B cell (primary cell): ENCODE results near the gene HTR4. TPM values are rescaled to one million over a fixed set of nuclear protein-coding genes. Genes with fewer than 3 reads are reported as not detected.
"Not testable (repeated sequence)": the region's sequence is repeated elsewhere in the genome, so short reads cannot be mapped to it uniquely, and the experiment has no call there.

ENCODE experiments used
- ATAC-seq: fragments of 200-7000 bp; cut with Tn5 transposase; one replicate; pipeline ENCODE4 v1.10.0; 2021; ENCODE audit warnings: low read depth, mild to moderate bottlenecking, moderate number of reproducible peaks, moderate library complexity
- CTCF ChIA-PET: fragments of 350-600 bp; sonication (Branson Sonifier 250); formaldehyde crosslinking; loops from one replicate; lab custom pipeline; 2021; ENCODE audit warnings: antibody characterized with exemption, inconsistent platforms; lab: Charles Lee
- POLR2A ChIA-PET: fragments of 350-600 bp; sonication (Branson Sonifier 250); formaldehyde crosslinking; loops from one replicate; lab custom pipeline; 2021; ENCODE audit warnings: antibody characterized with exemption; lab: Charles Lee
- DNase-seq: peaks from one replicate; pipeline ENCODE4 v3.0.0; 2013
- H2AFZ ChIP-seq: 2 replicates; pipeline ENCODE4 v1.6.1; 2012; ENCODE audit warnings: mild to moderate bottlenecking, low read depth, low read length; ENCODE audit not compliant: insufficient read depth, poor library complexity, severe bottlenecking
- H3K27ac ChIP-seq, 2 donors: 1 replicate in 1 of 2; 2 replicates in 1 of 2; pipeline ENCODE4 v1.5.1; 2012 to 2013; ENCODE audit warnings: low read length in 2 of 2, mild to moderate bottlenecking in 2 of 2, moderate library complexity in 1 of 2
- H3K27me3 ChIP-seq, 4 experiments: fragments of 200-600 bp in 1 of 4; sonication (generic) in 1 of 4; replicated peaks in 1 of 4; 1 replicate in 2 of 4; 2 replicates in 2 of 4; pipeline versions ENCODE4 v1.6.1 to v1.7.0; 2013 to 2016; ENCODE audit warnings: low read length in 3 of 4, mild to moderate bottlenecking in 2 of 4, mixed read lengths in 1 of 4, moderate library complexity in 1 of 4; ENCODE audit not compliant: insufficient read depth in 4 of 4, control insufficient read depth in 3 of 4; ENCODE audit errors: control extremely low read depth in 1 of 4
- H3K36me3 ChIP-seq, 2 experiments: replicated peaks in 1 of 2; 1 replicate in 1 of 2; 2 replicates in 1 of 2; pipeline versions ENCODE4 v1.6.1 to v1.7.1; 2013; ENCODE audit warnings: low read length in 1 of 2; ENCODE audit not compliant: insufficient read depth in 2 of 2, control insufficient read depth in 1 of 2; ENCODE audit errors: control extremely low read depth in 1 of 2, extremely low read depth in 1 of 2
- H3K4me1 ChIP-seq, 2 donors: fragments of 200-600 bp in 1 of 2; sonication (generic) in 1 of 2; 1 replicate in 1 of 2; 2 replicates in 1 of 2; pipeline versions ENCODE4 v1.5.1 to v1.6.1; 2013 to 2017; ENCODE audit warnings: low read length in 2 of 2; ENCODE audit not compliant: control insufficient read depth in 2 of 2, insufficient read depth in 2 of 2
- H3K4me2 ChIP-seq: replicated peaks from 2 replicates; pipeline ENCODE3; 2012; ENCODE audit warnings: mild to moderate bottlenecking, low read depth, low read length; ENCODE audit not compliant: poor library complexity, severe bottlenecking
- H3K4me3 ChIP-seq, 5 experiments: fragments of 200-600 bp in 1 of 5; sonication (generic) in 1 of 5; 1 replicate in 3 of 5; 2 replicates in 2 of 5; pipeline versions ENCODE4 v1.5.1 to v1.7.0; 2011 to 2016; ENCODE audit warnings: low read length in 4 of 5, mild to moderate bottlenecking in 4 of 5, low read depth in 2 of 5, control low read depth in 1 of 5, moderate library complexity in 1 of 5; ENCODE audit not compliant: insufficient read depth in 1 of 5; ENCODE audit errors: control extremely low read depth in 1 of 5, extremely low read depth in 1 of 5
- H3K79me2 ChIP-seq: fragments of 200-600 bp; sonication (generic); one replicate; pipeline ENCODE4 v1.6.0; 2016; ENCODE audit warnings: low read length; ENCODE audit not compliant: control insufficient read depth, insufficient read depth
- H3K9ac ChIP-seq: fragments of 200-600 bp; sonication (generic); 2 replicates; pipeline ENCODE4 v1.6.1; 2017; ENCODE audit warnings: mild to moderate bottlenecking, low read length, moderate library complexity
- H3K9me3 ChIP-seq, 3 donors: one replicate each; pipeline versions ENCODE4 v1.6.1 to v1.7.1; 2013; ENCODE audit warnings: low read length in 2 of 3; ENCODE audit not compliant: control insufficient read depth in 2 of 3, insufficient read depth in 1 of 3; ENCODE audit errors: control extremely low read depth in 1 of 3
- H4K20me1 ChIP-seq: 2 replicates; pipeline ENCODE4 v1.6.0; 2012; ENCODE audit warnings: mild to moderate bottlenecking, low read length; ENCODE audit not compliant: insufficient read depth, control insufficient read depth, poor library complexity, severe bottlenecking
- H3K27ac Mint-ChIP-seq: one replicate; pipeline ENCODE4 v1.8.0; 2021; ENCODE audit warnings: mixed read lengths
- H3K27me3 Mint-ChIP-seq: one replicate; pipeline ENCODE4 v1.8.0; 2021; ENCODE audit warnings: mixed read lengths
- H3K4me1 Mint-ChIP-seq: one replicate; pipeline ENCODE4 v1.8.0; 2021; ENCODE audit warnings: mixed read lengths
- H3K4me3 Mint-ChIP-seq: one replicate; pipeline ENCODE4 v1.8.0; 2021; ENCODE audit warnings: mixed read lengths
- H3K9me3 Mint-ChIP-seq: one replicate; pipeline ENCODE4 v1.8.0; 2022; ENCODE audit warnings: mixed read lengths; ENCODE audit not compliant: insufficient read depth
- CTCF ChIP-seq: fragments of 200-600 bp; IDR thresholded peaks from one replicate; pipeline ENCODE4 v1.8.0; 2022; ENCODE audit warnings: antibody characterized with exemption, mild to moderate bottlenecking
- EZH2 ChIP-seq: IDR thresholded peaks from 2 replicates; pipeline ENCODE4 v1.6.1; 2012; ENCODE audit warnings: borderline replicate concordance, low read depth, mild to moderate bottlenecking, moderate library complexity, low read length; ENCODE audit not compliant: insufficient read depth, poor library complexity, severe bottlenecking
- WGBS: methylation state at CpG from one replicate; pipeline ENCODE4 v1.1.5; 2013; ENCODE audit warnings: missing lambda C conversion rate; ENCODE audit not compliant: insufficient coverage; 5-methylcytosine and 5-hydroxymethylcytosine counted together
- intact Hi-C: fragments of 100-400 bp; cut with micrococcal nuclease; formaldehyde crosslinking; loops from one replicate; pipeline ENCODE4 v1.10.0; 2022
- polyA plus RNA-seq: library from polyadenylated mRNA; depleted of rRNA; stranded (reverse); fragments of >200 nt; gene quantifications from 2 replicates; pipeline ENCODE4 v1.2.3, GENCODE V29; 2012
- total RNA-seq, 2 donors: library from RNA; stranded (reverse); fragments of 120-200 nt in 1 of 2; gene quantifications; 1 replicate in 1 of 2; 2 replicates in 1 of 2; pipeline versions ENCODE4 v1.2.3 to v1.2.4, GENCODE V29; 2013 to 2022

The HTR4 gene
- total and polyA plus RNA-seq, 2 donors (not counting 1 experiment from before 2014, with no cell fraction given), result not detected

GRCh38 chr5:148532969-148533670 is 121.2 kb downstream of the HTR4 start:
- ChIA-PET POLR2A (no interaction called here), CTCF (no interaction called here)
- no peak for DNase-seq
- TF ChIP-seq CTCF (no peak), EZH2 (no peak)
- Mint-ChIP-seq H3K27me3 (peaks cover 19% of the 10 kb centered on the region), H3K9me3 (peaks cover 8% of the 10 kb centered on the region), H3K4me1 (no peaks in the 10 kb centered on the region), H3K27ac (no peak overlapping the region), H3K4me3 (no peak overlapping the region)
- Histone ChIP-seq H2AFZ (no peak overlapping the region), H3K36me3 (no peaks in the 10 kb centered on the region), H3K27ac (no peak overlapping the region), H3K4me3 (no peak overlapping the region), H3K4me1 (no peaks in the 10 kb centered on the region), H4K20me1 (no peaks in the 10 kb centered on the region), H3K79me2 (no peaks in the 10 kb centered on the region), H3K9ac (no peak overlapping the region), H3K4me2 (no peak overlapping the region), H3K9me3 (peaks cover 0 to 12% (median 8%) of the 10 kb centered on the region in 3 donors), H3K27me3 (no peaks in the 10 kb centered on the region)
- no peak for ATAC-seq
- WGBS, result 40% methylated on average over 1 of the region's 5 CpGs
- intact Hi-C loops, result no loop called here

- intact Hi-C loops, ATAC-seq, H3K4me3 ChIP-seq, H3K36me3 ChIP-seq, POLR2A ChIA-PET, H4K20me1 ChIP-seq, DNase-seq, H3K4me1 ChIP-seq, H3K79me2 ChIP-seq, CTCF ChIA-PET, H3K9me3 Mint-ChIP-seq, H3K27ac Mint-ChIP-seq, H3K4me3 Mint-ChIP-seq, H3K27me3 ChIP-seq, H3K4me1 Mint-ChIP-seq, H3K9ac ChIP-seq, H3K27ac ChIP-seq, H3K4me2 ChIP-seq, H2AFZ ChIP-seq, H3K27me3 Mint-ChIP-seq: not testable (repeated sequence)
- 94% methylated on average over 1 of the region's 2 CpGs for WGBS
- H3K9me3 ChIP-seq, result peaks cover 0 to 12% (median 8%) of the 10 kb centered on the region in 3 donors
These were observed 124.9 kb downstream of the HTR4 start for GRCh38 chr5:148529450-148529849.
